PFSK-1 (cell line): ENCODE measurements around the gene SLC2A1.

Source experiments
- FOXP2 ChIP-seq: optimal IDR thresholded peaks from 2 replicates; pipeline ENCODE3; 2011; ENCODE audit warnings: borderline replicate concordance, control low read depth, inconsistent platforms; ENCODE audit not compliant: insufficient read depth; ENCODE audit errors: extremely low read length, extremely low read depth
- POLR2AphosphoS5 ChIP-seq: IDR thresholded peaks from 2 replicates; pipeline ENCODE4 v1.6.1; 2012; ENCODE audit warnings: low read depth, mild to moderate bottlenecking, control low read depth, low read length, moderate library complexity
- SIN3A ChIP-seq: IDR thresholded peaks from 2 replicates; pipeline ENCODE4 v1.6.1; 2012; ENCODE audit warnings: mild to moderate bottlenecking, low read length, moderate library complexity, borderline replicate concordance; ENCODE audit not compliant: insufficient read depth
- TAF1 ChIP-seq: IDR thresholded peaks from 2 replicates; pipeline ENCODE4 v1.6.1; 2012; ENCODE audit warnings: low read length, control low read depth, borderline replicate concordance; ENCODE audit not compliant: insufficient read depth
- TF ChIP-seq, protein P1 (sequence below), 2 experiments: IDR thresholded peaks; 2 replicates each; pipeline versions ENCODE4 v1.6.1 to v1.8.0; 2011 to 2012; ENCODE audit warnings: low read depth in 2 of 2, low read length in 2 of 2, control low read depth in 1 of 2, inconsistent platforms in 1 of 2, mild to moderate bottlenecking in 1 of 2, moderate library complexity in 1 of 2; ENCODE audit not compliant: insufficient read depth in 1 of 2

The SLC2A1 gene

DNA sequence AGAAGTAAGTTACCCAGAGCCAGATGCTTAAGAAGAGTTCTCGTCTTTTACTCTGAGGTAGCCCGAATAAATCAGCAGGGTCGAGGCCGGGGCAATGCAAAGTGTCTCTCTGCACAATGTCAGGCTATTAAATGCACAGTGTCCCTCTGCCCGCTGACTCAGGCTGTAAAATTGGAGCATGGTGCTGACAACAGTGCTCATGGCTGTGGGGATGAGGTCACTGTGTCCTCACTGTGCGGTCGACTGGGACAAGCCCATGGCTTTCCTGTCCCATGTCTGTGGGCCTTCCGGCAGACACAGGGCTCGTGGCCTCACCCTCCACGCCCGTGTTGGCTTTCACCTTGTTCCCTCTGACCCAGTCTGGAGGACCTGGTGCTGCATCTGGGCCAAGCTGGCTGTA lies 14.6 kb upstream of the SLC2A1 start:
- no peak for TF ChIP-seq SIN3A
- TF ChIP-seq FOXP2: no peak
- no peak for TF ChIP-seq POLR2AphosphoS5
- TF ChIP-seq TAF1: no peak
- TF ChIP-seq, protein P1, sequence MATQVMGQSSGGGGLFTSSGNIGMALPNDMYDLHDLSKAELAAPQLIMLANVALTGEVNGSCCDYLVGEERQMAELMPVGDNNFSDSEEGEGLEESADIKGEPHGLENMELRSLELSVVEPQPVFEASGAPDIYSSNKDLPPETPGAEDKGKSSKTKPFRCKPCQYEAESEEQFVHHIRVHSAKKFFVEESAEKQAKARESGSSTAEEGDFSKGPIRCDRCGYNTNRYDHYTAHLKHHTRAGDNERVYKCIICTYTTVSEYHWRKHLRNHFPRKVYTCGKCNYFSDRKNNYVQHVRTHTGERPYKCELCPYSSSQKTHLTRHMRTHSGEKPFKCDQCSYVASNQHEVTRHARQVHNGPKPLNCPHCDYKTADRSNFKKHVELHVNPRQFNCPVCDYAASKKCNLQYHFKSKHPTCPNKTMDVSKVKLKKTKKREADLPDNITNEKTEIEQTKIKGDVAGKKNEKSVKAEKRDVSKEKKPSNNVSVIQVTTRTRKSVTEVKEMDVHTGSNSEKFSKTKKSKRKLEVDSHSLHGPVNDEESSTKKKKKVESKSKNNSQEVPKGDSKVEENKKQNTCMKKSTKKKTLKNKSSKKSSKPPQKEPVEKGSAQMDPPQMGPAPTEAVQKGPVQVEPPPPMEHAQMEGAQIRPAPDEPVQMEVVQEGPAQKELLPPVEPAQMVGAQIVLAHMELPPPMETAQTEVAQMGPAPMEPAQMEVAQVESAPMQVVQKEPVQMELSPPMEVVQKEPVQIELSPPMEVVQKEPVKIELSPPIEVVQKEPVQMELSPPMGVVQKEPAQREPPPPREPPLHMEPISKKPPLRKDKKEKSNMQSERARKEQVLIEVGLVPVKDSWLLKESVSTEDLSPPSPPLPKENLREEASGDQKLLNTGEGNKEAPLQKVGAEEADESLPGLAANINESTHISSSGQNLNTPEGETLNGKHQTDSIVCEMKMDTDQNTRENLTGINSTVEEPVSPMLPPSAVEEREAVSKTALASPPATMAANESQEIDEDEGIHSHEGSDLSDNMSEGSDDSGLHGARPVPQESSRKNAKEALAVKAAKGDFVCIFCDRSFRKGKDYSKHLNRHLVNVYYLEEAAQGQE (IDR thresholded peaks at IDR 0.05; ENCODE audit: insufficient read depth in 1 of 2, low read depth in 2 of 2, low read length in 2 of 2): no peak

DNA sequence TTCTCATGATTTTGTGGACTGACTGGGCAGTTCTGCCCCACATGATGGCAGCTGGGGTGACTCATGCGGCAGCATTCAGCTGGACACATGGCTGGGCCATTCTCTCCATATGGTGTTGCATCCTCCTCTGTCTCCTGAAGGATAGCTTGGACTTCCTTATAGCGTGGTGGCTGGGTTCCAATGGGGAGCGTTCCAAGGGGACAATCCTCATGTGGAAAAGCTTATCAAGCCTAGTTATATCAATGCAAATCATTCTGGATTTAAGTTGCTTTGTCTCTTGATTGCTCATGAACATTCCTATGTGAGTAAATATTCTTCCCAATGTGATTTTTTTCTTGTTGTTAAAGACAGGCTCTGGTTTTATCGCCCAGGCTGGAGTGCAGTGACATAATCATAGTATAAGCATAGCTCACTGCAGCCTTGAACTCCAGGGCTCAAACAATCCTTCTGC lies 13.2 kb upstream of the SLC2A1 start:
- TF ChIP-seq TAF1 (no peak), POLR2AphosphoS5 (no peak), FOXP2 (no peak), SIN3A (no peak)
- TF ChIP-seq, protein P1 (IDR thresholded peaks at IDR 0.05; ENCODE audit: insufficient read depth in 1 of 2, low read depth in 2 of 2, low read length in 2 of 2): no peak

GRCh38 chr1:42970143-42970542 lies 11.5 kb upstream of the SLC2A1 start:
- TF ChIP-seq SIN3A (no peak), TAF1 (no peak), POLR2AphosphoS5 (no peak), FOXP2 (no peak)
- TF ChIP-seq, protein P1 (IDR thresholded peaks at IDR 0.05; ENCODE audit: insufficient read depth in 1 of 2, low read depth in 2 of 2, low read length in 2 of 2): no peak

DNA sequence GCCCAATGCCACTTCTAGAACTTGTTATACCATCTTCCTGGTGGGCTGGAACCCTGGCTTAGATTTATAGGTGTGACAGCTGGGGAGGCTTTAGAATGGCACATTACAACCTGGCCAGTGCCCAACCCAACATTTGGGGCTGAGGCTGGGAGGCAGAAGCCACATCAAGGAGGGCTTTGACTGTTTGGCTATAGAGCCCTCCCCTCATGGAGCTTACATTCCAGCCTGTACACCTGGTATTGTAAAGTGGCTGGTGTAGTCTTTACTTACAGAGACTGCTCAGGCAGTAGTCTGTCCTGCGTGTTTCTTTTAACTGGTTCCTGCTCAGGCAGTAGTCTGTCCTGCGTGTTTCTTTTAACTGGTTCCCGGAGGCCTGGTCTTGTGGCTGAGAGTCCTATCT lies 10.0 kb upstream of the SLC2A1 start:
- no peak for TF ChIP-seq POLR2AphosphoS5
- no peak for TF ChIP-seq FOXP2
- TF ChIP-seq TAF1: no peak
- TF ChIP-seq SIN3A: no peak
- TF ChIP-seq, protein P1 (IDR thresholded peaks at IDR 0.05; ENCODE audit: insufficient read depth in 1 of 2, low read depth in 2 of 2, low read length in 2 of 2): no peak
